GM12892 (cell line): ENCODE measurements around the gene MYCBPAP.

Experiments
- DNase-seq: peaks from one replicate; pipeline ENCODE4 v3.0.0; 2011; ENCODE audit not compliant: insufficient read length
- FAIRE-seq: peaks from 2 replicates; lab custom pipeline; 2011; peaks lifted over from hg19 to GRCh38; lab: Jason Lieb, UNC
- POLR2A ChIP-seq: IDR thresholded peaks from 2 replicates; pipeline ENCODE4 v1.6.1; 2011; ENCODE audit warnings: low read depth, low read length, control low read depth
- POLR2AphosphoS5 ChIP-seq: IDR thresholded peaks from 2 replicates; pipeline ENCODE4 v1.6.1; 2011; ENCODE audit warnings: low read depth, low read length, control low read depth
- TAF1 ChIP-seq: IDR thresholded peaks from 2 replicates; pipeline ENCODE4 v1.6.1; 2011; ENCODE audit warnings: low read depth, mild to moderate bottlenecking, control low read depth, low read length, borderline replicate concordance

The MYCBPAP gene

DNA sequence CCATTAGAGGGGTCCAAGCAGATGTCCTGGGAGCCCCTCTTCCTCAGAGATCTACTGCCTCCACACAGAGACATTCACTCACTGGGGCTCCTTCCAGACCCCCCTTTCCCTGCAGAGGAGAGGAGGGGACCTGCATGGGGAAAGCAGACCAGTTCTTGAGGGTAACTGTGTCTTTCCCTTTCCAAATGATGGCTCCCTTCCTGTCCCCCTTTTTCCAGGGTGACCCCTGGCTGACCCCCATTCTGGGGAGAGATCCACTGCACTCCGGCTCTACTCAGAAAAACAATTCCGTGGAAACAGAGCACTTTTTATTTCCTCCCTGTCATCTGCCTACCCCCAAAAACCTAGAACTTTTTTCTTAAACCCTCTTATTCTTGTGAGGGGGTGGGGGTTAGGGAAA is 58.6 kb downstream of the MYCBPAP start:
- FAIRE-seq (no peak), DNase-seq (no peak)

GRCh38 chr17:50568659-50569058 is 60.4 kb downstream of the MYCBPAP start:
- DNase-seq (no peak), FAIRE-seq (no peak)
- TF ChIP-seq POLR2A (no peak), POLR2AphosphoS5 (no peak), TAF1 (no peak)

More for the DNA sequence above, 58.6 kb downstream of the MYCBPAP start:
- TF ChIP-seq TAF1 = no peak
- TF ChIP-seq POLR2A = no peak
- no peak for TF ChIP-seq POLR2AphosphoS5

DNA sequence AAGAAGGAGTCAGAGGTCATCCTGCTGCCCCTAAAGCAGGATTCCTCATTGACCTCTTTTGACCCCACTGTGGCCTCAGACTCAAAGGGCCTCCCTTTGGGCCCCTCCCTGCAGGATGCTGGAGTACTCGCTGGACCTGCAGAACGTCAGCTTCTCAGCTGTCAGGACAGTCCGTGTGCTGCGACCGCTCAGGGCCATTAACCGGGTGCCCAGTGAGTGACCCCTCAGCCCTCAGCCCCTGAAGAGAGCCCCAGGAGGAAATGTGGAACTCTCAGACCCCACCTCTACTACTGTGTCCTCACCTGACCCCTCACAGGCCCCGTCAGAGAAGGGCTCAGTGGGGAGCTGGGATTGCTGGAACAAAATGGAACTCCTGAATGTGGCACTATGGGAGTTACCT is 61.4 kb downstream of the MYCBPAP start:
- TF ChIP-seq POLR2A (no peak), POLR2AphosphoS5 (no peak), TAF1 (no peak)
- DNase-seq (no peak), FAIRE-seq (no peak)

DNA sequence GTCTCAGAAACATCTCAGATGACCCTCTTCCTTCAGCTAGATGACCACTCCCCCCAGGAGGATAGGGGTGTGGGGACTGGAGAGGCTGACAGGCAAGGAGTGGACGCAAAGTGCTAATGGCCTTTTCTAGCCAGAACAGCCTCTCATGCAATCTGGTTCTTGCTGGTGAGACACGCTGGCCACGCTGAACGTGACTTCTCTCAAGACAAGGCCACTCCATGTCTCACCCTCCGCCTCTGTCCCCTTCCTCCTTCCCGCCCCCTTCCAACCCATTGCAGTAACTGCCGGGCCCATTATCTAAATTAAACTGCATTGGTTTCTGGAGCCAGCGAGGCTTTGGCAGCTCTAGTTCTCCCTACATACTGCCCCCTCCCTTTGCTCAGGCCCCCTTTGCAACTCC is 61.8 kb downstream of the MYCBPAP start:
- no peak for DNase-seq
- TF ChIP-seq TAF1 = no peak
- TF ChIP-seq POLR2A = no peak
- no peak for TF ChIP-seq POLR2AphosphoS5
- no peak for FAIRE-seq

- FAIRE-seq (no peak), DNase-seq (no peak)
- TF ChIP-seq POLR2A (no peak), TAF1 (no peak), POLR2AphosphoS5 (no peak)
Measured at GRCh38 chr17:50570528-50570927, 62.3 kb downstream of the MYCBPAP start.

- FAIRE-seq (no peak), DNase-seq (no peak)
- TF ChIP-seq POLR2A (no peak), TAF1 (no peak), POLR2AphosphoS5 (no peak)
Measured at GRCh38 chr17:50571681-50572080, 63.4 kb downstream of the MYCBPAP start.

- no peak for TF ChIP-seq TAF1
- TF ChIP-seq POLR2AphosphoS5 = no peak
- TF ChIP-seq POLR2A = no peak
- DNase-seq = no peak
- FAIRE-seq = no peak
Measured at GRCh38 chr17:50572541-50572940, 64.3 kb downstream of the MYCBPAP start.

DNA sequence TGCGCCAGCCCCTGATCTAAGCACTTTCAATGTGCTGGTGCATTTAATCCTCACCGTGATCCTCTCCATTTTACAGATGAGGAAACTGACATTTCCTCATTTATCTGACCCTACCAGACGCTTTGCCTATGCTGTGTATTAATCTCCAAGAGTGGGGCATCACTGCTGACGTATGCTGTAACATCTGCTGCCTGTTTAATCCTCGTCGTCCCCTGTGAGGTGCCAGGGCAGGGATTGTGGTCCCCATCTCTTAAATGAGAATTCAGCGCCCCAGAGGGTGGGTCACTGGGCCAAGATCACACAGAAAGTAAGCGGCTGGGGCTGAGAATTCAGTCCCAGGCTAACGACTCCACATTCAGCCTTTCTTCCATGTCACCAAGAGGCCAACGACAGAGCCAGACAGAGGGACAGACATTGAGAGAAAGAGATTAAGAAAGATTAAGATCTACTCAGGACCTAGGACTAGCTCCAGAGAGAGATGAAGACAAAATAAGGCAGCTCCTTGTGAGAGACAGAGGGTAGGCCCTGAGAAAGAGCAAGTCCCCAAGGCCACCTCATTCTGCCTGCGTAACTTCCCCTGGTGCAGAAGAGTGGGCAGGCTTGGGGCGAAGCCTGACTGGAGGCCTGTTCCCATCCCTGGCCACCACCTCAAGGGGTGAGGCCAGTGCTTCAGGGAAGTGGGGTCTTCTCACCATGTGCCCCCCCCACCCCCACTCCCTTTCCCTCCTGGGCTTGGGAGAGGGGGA is 65.8 kb downstream of the MYCBPAP start:
- FAIRE-seq = no peak

DNA sequence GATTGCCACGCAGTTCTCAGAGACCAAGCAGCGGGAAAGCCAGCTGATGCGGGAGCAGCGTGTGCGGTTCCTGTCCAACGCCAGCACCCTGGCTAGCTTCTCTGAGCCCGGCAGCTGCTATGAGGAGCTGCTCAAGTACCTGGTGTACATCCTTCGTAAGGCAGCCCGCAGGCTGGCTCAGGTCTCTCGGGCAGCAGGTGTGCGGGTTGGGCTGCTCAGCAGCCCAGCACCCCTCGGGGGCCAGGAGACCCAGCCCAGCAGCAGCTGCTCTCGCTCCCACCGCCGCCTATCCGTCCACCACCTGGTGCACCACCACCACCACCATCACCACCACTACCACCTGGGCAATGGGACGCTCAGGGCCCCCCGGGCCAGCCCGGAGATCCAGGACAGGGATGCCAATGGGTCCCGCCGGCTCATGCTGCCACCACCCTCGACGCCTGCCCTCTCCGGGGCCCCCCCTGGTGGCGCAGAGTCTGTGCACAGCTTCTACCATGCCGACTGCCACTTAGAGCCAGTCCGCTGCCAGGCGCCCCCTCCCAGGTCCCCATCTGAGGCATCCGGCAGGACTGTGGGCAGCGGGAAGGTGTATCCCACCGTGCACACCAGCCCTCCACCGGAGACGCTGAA is 67.5 kb downstream of the MYCBPAP start:
- TF ChIP-seq POLR2A (no peak), TAF1 (no peak), POLR2AphosphoS5 (no peak)
- DNase-seq (no peak), FAIRE-seq (no peak)

More for the DNA sequence above, 65.8 kb downstream of the MYCBPAP start:
- TF ChIP-seq TAF1 (no peak), POLR2A (no peak), POLR2AphosphoS5 (no peak)
- DNase-seq = no peak

GRCh38 chr17:50576864-50577263 is 68.6 kb downstream of the MYCBPAP start:
- no peak for FAIRE-seq

GRCh38 chr17:50577451-50577954 is 69.3 kb downstream of the MYCBPAP start:
- DNase-seq (no peak), FAIRE-seq (no peak)
- TF ChIP-seq POLR2A (no peak), POLR2AphosphoS5 (no peak), TAF1 (no peak)

More at GRCh38 chr17:50576864-50577263, 68.6 kb downstream of the MYCBPAP start:
- TF ChIP-seq TAF1 (no peak), POLR2A (no peak), POLR2AphosphoS5 (no peak)
- DNase-seq = no peak

- FAIRE-seq (no peak), DNase-seq (no peak)
- TF ChIP-seq TAF1 (no peak), POLR2AphosphoS5 (no peak), POLR2A (no peak)
Measured at GRCh38 chr17:50578173-50578572, 69.9 kb downstream of the MYCBPAP start.

GRCh38 chr17:50579399-50579798 is 71.2 kb downstream of the MYCBPAP start:
- FAIRE-seq = no peak
- TF ChIP-seq POLR2AphosphoS5 (no peak), TAF1 (no peak), POLR2A (no peak)

More at GRCh38 chr17:50579399-50579798, 71.2 kb downstream of the MYCBPAP start:
- DNase-seq = no peak
